ENCODE measurements around the gene SLC4A1AP.
"Not testable (repeated sequence)": the region's sequence is repeated elsewhere in the genome, so short reads cannot be mapped to it uniquely, and the experiment has no call there.

The SLC4A1AP gene

DNA sequence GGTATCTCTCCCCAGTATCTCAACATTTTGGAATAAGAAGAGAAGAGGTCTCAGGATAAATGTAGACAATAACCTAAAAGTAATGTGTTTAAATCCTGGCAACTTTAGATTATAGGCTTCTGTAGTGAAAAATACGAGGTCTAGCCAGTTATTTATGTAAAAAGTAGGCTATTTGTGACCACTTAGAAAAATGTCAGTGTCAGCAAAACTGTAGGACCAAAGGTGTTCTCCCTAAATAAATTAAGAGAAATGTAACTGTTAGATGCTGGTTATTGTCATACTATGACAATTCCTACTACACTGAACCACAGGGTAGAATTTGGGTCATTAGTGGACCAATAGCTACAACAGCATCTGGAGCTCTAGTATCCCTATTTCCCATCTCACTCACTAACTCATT, 2.3 kb upstream of the SLC4A1AP start:
- ATAC-seq (replicated peaks; ENCODE audit: extremely low read depth, poor library complexity, severe bottlenecking) (no peak), DNase-seq (ENCODE audit: low spot score in 2 of 2) (no peak)
- Mint-ChIP-seq H3K4me1 (peaks cover 46% of the 10 kb centered on the region), H3K9me3 (no peaks in the 10 kb centered on the region), H3K36me3 (ENCODE audit: insufficient read depth) (peaks cover 57% of the 10 kb centered on the region), H3K27ac (ENCODE audit: low read depth) (peak overlapping the region; percentile 55), H3K27me3 (no peaks in the 10 kb centered on the region), H3K4me3 (peak overlapping the region; percentile 18)

DNA sequence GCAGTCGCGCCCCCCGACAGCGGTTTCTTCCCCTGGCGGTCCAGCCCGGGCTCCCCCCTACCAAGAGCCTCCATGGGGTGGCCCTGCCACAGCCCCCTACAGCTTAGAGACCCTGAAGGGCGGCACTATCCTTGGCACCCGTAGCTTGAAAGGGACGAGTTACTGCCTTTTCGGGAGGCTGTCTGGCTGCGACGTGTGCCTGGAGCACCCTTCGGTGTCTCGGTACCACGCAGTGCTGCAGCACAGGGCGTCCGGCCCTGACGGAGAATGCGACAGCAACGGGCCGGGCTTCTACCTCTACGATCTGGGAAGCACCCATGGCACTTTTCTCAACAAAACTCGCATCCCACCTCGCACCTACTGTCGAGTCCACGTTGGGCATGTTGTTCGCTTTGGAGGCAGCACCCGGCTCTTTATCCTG, 475 bp downstream of the SLC4A1AP start:
- H3K36me3 Mint-ChIP-seq (ENCODE audit: insufficient read depth) = peaks cover 72% of the 10 kb centered on the region
- peaks cover 44% of the 10 kb centered on the region for H3K4me1 Mint-ChIP-seq
- no peaks in the 10 kb centered on the region for H3K27me3 Mint-ChIP-seq
- ATAC-seq (replicated peaks; ENCODE audit: extremely low read depth, poor library complexity, severe bottlenecking) (peak; percentile 14), DNase-seq (ENCODE audit: low spot score in 2 of 2) (no peak)
- peak overlapping the region; percentile 98 for H3K27ac Mint-ChIP-seq (ENCODE audit: low read depth)
- no peaks in the 10 kb centered on the region for H3K9me3 Mint-ChIP-seq
- H3K4me3 Mint-ChIP-seq = peak overlapping the region; percentile 99

DNA sequence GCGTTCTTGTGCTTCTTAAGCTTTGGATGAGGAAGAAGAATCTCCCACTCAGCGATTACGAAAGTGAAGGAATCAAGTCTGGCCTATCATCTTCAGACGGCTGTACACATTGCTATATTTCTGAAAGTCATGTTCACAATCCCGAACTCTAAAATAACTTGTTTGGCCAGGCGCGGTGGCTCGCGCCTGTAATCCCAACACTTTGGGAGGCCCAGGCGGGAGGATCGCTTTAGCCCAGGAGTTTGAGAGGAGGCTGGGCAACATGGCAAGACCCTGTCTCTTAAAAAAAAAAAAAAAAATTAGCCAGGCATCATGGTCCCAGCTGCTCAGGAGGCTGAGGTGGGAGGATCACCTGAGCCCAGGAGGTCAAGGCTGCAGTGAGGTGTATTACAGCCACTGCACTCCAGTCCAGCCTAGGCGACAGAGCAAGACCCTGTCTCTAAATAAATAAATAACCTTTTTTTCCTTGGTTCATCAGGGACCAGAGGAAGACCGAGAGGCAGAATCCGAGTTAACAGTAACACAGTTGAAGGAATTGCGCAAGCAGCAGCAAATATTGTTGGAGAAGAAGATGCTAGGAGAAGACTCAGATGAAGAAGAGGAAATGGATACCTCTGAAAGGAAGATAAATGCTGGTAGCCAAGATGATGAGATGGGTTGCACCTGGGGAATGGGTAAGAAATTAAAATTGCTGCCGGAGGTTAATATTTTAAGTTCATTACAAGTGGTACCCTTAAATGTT, 1.1 kb downstream of the SLC4A1AP start:
- peak overlapping the region; percentile 98 for H3K27ac Mint-ChIP-seq (ENCODE audit: low read depth)
- H3K27me3 Mint-ChIP-seq = no peaks in the 10 kb centered on the region
- ATAC-seq (replicated peaks; ENCODE audit: extremely low read depth, poor library complexity, severe bottlenecking) (no peak), DNase-seq (ENCODE audit: low spot score in 2 of 2) (no peak)
- H3K4me1 Mint-ChIP-seq = peaks cover 38% of the 10 kb centered on the region
- peaks cover 69% of the 10 kb centered on the region for H3K36me3 Mint-ChIP-seq (ENCODE audit: insufficient read depth)
- H3K9me3 Mint-ChIP-seq = no peaks in the 10 kb centered on the region
- H3K4me3 Mint-ChIP-seq = peak overlapping the region; percentile 99

DNA sequence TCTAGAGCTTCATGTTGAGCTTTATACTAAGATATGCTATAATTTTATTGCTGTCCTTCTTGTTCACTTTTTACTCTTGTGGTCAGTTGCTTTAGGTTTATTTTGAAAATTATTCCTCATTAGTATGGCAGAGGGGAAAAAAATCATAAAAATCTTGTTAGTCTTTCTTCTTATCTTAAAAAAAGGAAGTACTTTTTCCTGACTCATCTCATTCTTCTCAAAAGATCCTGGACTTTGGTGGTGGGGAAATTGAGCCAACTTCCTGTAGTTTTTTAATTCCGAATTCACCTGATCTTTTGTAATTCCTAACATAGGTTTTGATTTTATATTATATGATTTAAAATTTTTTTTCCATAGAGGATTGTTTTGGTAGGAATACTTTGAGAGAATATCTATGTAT, 3.8 kb downstream of the SLC4A1AP start:
- DNase-seq (ENCODE audit: low spot score in 2 of 2) = no peak

DNA sequence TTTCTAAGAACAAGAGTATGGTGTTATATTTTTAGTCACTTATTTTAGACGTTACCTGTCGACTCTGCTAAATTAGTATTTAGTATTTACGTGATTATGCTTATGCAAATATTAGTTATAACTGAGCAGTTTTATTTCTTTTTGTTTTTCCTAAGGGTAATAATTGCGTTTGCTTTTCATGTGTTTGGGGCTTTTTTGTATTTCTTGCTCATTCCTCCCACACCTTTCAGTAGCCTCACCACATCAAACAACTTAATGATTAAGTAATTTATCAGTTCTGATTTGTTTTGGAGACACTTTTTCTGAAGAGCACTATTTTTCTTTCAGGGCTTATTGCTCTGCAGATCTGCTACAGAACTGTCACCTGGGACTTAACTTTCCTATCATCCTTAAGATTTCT, 7.5 kb downstream of the SLC4A1AP start:
- Mint-ChIP-seq H3K9me3 (no peaks in the 10 kb centered on the region), H3K36me3 (ENCODE audit: insufficient read depth) (peaks cover 74% of the 10 kb centered on the region), H3K27me3 (no peaks in the 10 kb centered on the region), H3K4me1 (peaks cover 21% of the 10 kb centered on the region), H3K27ac (ENCODE audit: low read depth) (no peak overlapping the region), H3K4me3 (no peak overlapping the region)
- ATAC-seq (replicated peaks; ENCODE audit: extremely low read depth, poor library complexity, severe bottlenecking) (no peak), DNase-seq (ENCODE audit: low spot score in 2 of 2) (no peak)

More for the DNA sequence above, 3.8 kb downstream of the SLC4A1AP start:
- ATAC-seq (replicated peaks; ENCODE audit: extremely low read depth, poor library complexity, severe bottlenecking) = no peak
- peaks cover 36% of the 10 kb centered on the region for H3K4me1 Mint-ChIP-seq
- H3K27ac Mint-ChIP-seq (ENCODE audit: low read depth) = no peak overlapping the region
- H3K4me3 Mint-ChIP-seq = no peak overlapping the region
- no peaks in the 10 kb centered on the region for H3K9me3 Mint-ChIP-seq
- peaks cover 70% of the 10 kb centered on the region for H3K36me3 Mint-ChIP-seq (ENCODE audit: insufficient read depth)
- no peaks in the 10 kb centered on the region for H3K27me3 Mint-ChIP-seq

DNA sequence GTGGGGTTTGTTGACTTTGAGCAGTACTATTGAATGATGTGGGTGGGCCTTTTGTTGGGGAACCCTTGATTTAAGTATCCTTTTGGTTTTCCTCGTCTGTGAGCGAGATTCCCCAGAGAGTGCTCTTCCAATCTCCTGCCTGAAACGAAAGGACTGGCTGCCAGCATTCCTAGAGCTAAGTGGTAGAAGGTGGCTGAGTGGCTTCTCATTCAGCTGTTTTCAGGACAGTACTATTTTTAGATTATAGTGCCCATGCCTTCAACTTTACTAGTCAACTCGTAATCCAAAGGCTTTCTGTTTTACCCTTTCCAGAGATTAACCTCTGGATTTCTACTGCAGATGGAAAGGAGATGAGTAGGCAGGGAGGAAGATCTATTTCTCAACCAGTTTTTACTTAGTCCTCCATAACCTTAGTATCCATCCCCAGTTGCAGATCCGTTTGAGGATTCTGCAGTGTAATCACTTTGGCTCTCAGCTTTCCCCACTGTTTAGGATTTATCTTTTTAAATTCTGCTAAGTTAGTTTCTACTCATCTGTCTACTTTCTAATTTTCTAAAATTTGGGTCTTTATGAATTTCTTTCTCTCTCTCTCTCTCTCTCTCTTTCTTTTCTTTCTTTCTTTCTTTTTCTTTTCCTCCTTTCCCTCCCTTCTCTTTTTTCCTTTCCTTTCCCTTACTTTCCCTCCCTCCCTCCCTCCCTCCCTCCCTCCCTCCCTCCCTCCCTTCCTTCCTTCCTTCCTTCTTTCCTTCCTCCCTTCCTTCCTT, 9.2 kb downstream of the SLC4A1AP start:
- no peak overlapping the region for H3K27ac Mint-ChIP-seq (ENCODE audit: low read depth)
- no peak for ATAC-seq (replicated peaks; ENCODE audit: extremely low read depth, poor library complexity, severe bottlenecking)
- H3K27me3 Mint-ChIP-seq = no peaks in the 10 kb centered on the region
- no peak for DNase-seq (ENCODE audit: low spot score in 2 of 2)
- H3K36me3 Mint-ChIP-seq (ENCODE audit: insufficient read depth) = peaks cover 72% of the 10 kb centered on the region
- H3K9me3 Mint-ChIP-seq = no peaks in the 10 kb centered on the region
- H3K4me1 Mint-ChIP-seq = peaks cover 21% of the 10 kb centered on the region
- H3K4me3 Mint-ChIP-seq = no peak overlapping the region

DNA sequence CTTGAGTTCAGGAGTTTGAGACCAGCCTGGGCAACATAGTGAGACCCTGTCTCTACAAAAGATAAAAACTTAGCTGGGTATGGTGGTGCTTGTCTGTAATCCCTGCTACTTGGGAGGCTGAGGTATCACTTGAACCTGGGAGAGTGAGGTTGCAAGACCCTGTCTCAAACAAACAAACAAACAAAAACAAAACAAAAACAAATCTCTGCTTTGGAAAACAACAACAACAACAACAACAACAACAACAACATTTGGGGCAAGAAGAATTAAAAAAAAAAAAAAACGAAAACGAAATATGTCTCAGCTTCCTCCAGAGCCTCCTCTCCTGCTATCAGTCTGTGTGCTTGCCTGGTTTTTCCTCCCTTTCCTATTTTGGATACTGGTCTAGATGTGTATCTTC, 16.9 kb downstream of the SLC4A1AP start:
- no peak overlapping the region for H3K27ac Mint-ChIP-seq (ENCODE audit: low read depth)
- DNase-seq (ENCODE audit: low spot score in 2 of 2) (no peak), ATAC-seq (replicated peaks; ENCODE audit: extremely low read depth, poor library complexity, severe bottlenecking) (no peak)
- H3K27me3 Mint-ChIP-seq = no peaks in the 10 kb centered on the region
- H3K4me3 Mint-ChIP-seq = no peak overlapping the region
- peaks cover 19% of the 10 kb centered on the region for H3K4me1 Mint-ChIP-seq
- H3K9me3 Mint-ChIP-seq = no peaks in the 10 kb centered on the region
- H3K36me3 Mint-ChIP-seq (ENCODE audit: insufficient read depth) = peaks cover 32% of the 10 kb centered on the region

DNA sequence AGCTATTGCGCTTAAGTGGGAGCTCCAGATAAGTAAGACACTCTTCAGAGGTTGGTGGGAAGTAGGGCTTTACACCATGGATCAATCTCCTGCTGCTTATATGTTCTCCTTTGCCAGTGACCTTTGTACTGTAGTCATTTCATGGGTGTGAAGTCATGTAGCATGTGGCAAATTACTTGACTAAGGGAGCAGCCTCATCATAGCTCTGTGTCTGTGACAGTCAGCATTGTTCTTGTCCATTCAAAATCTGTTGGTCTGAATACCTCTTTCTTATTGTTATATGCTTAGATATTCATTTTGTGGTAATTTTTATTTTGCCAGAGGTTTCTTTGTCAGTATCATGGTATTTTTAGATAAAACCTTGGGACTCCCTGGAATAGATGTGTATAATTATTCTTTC, 18.2 kb downstream of the SLC4A1AP start:
- DNase-seq (ENCODE audit: low spot score in 2 of 2) = no peak
- Mint-ChIP-seq H3K4me3 (no peak overlapping the region), H3K4me1 (peaks cover 19% of the 10 kb centered on the region), H3K27me3 (no peaks in the 10 kb centered on the region), H3K27ac (ENCODE audit: low read depth) (no peak overlapping the region), H3K9me3 (no peaks in the 10 kb centered on the region), H3K36me3 (ENCODE audit: insufficient read depth) (peaks cover 25% of the 10 kb centered on the region)
- ATAC-seq (replicated peaks; ENCODE audit: extremely low read depth, poor library complexity, severe bottlenecking) = no peak

DNA sequence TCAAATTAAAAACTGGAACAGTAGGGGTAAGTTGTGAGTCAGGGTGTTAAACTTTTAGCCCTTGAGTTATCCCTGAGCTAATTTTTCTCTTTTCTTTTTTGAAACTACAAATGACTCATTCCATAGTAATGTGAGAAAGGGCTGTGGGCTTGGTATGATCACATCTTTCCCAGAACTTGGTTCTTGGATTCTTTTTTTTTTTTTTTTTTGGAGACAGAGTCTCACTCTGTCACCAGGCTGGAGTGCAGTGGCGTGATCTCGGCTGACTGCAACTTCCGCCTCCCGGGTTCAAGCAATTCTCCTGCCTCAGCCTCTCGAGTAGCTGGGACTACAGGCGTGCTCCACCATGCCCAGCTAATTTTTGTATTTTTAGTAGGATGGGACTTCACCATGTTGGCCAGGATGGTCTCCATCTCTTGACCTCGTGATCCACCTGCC, 18.7 kb downstream of the SLC4A1AP start:
- Mint-ChIP-seq H3K36me3 (ENCODE audit: insufficient read depth) (peaks cover 22% of the 10 kb centered on the region), H3K4me1 (peaks cover 19% of the 10 kb centered on the region)
- H3K9me3 Mint-ChIP-seq; H3K27ac Mint-ChIP-seq (ENCODE audit: low read depth); DNase-seq (ENCODE audit: low spot score in 2 of 2); ATAC-seq (replicated peaks; ENCODE audit: extremely low read depth, poor library complexity, severe bottlenecking); H3K4me3 Mint-ChIP-seq; H3K27me3 Mint-ChIP-seq: not testable (repeated sequence)

DNA sequence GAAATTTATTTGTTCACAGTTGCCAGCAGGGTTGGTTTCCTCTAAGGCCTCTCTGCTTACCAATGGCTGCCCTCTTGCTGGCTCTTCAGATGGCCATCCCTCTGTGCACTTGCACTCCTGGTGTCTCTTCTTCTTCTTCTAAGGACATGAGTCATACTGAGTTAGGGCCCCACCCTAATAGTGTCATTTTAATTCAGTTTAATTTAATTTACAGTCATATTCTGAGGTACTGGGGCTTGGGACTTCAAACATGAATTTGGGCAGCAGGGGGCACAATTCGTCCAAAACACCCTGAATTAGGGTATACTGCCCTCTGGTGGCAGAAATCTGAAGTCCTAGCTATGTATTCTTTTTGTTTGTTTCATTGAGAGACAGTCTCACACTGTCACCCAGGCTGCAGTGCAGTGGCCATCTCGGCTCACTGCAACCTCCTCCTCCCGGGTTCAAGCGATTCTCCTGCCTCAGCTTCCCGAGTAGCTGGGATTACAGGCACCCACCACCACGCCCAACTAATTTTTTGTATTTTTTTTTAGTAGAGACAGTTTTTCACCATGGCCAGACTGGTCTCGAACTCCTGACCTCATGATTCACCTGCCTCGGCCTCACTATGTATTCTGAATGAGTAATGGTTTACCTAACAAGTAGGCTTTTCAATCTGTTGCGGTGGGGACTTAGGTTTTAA, 19.8 kb downstream of the SLC4A1AP start:
- Mint-ChIP-seq H3K4me1 (peaks cover 19% of the 10 kb centered on the region), H3K27me3 (no peaks in the 10 kb centered on the region), H3K36me3 (ENCODE audit: insufficient read depth) (peaks cover 20% of the 10 kb centered on the region), H3K9me3 (no peaks in the 10 kb centered on the region), H3K4me3 (no peak overlapping the region), H3K27ac (ENCODE audit: low read depth) (peak overlapping the region; percentile 72)
- peak; percentile 75 for ATAC-seq (replicated peaks; ENCODE audit: extremely low read depth, poor library complexity, severe bottlenecking)
- peak; percentile 83 to 85 for DNase-seq (ENCODE audit: low spot score in 2 of 2)

DNA sequence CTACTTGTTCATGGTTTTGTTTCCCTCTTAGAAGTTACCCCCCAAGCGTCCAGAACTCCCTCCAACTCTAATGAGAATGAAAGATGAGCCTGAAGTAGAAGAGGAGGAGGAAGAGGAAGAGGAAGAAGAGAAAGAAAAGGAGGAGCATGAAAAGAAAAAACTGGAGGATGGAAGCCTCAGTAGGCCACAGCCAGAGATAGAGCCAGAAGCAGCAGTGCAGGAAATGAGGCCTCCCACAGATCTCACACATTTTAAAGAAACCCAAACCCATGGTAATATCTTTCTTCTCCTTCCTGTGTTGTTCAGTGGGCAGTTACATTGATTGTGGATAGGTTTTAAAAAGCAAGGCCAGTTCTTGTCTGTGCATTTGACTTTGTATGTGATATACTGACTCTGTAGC, 21.3 kb downstream of the SLC4A1AP start:
- Mint-ChIP-seq H3K4me3 (peak overlapping the region; percentile 33), H3K27ac (ENCODE audit: low read depth) (peak overlapping the region; percentile 47), H3K4me1 (peaks cover 19% of the 10 kb centered on the region), H3K36me3 (ENCODE audit: insufficient read depth) (peaks cover 18% of the 10 kb centered on the region)
- not testable (repeated sequence) for H3K9me3 Mint-ChIP-seq; H3K27me3 Mint-ChIP-seq; DNase-seq (ENCODE audit: low spot score in 2 of 2)
- peak; percentile 88 for ATAC-seq (replicated peaks; ENCODE audit: extremely low read depth, poor library complexity, severe bottlenecking)

DNA sequence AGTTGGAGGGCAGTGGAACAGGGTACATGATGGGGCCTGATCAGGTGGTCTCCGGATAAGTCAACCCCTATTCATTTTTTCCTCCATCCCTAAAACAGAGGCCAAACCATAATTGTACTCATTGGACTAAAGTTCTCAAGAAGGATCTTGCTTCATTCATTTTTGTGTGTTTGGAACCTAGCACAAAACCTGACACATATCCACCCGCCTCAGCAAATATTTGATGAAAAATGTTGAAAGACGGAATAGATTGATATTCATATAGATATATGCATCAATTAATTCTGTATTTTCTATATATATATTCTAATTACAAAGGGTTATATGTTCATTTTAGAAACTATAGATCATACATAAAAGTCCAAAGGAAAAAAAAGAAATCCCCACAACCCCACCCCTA, 21.9 kb downstream of the SLC4A1AP start:
- Mint-ChIP-seq H3K27ac (ENCODE audit: low read depth) (no peak overlapping the region), H3K27me3 (no peaks in the 10 kb centered on the region), H3K4me1 (peaks cover 19% of the 10 kb centered on the region), H3K4me3 (peak overlapping the region; percentile 33), H3K9me3 (no peaks in the 10 kb centered on the region), H3K36me3 (ENCODE audit: insufficient read depth) (peaks cover 17% of the 10 kb centered on the region)
- ATAC-seq (replicated peaks; ENCODE audit: extremely low read depth, poor library complexity, severe bottlenecking) = no peak
- DNase-seq (ENCODE audit: low spot score in 2 of 2) = no peak

Measured in central memory CD8-positive, alpha-beta T cell (primary cell).